ENCODE data around the gene SMYD3. TPM values are rescaled to one million over a fixed set of nuclear protein-coding genes. Genes with fewer than 3 reads are reported as not detected.

SMYD3 gene
- total RNA-seq, 1 donor from 2014 or later, result 23.5 TPM

DNA sequence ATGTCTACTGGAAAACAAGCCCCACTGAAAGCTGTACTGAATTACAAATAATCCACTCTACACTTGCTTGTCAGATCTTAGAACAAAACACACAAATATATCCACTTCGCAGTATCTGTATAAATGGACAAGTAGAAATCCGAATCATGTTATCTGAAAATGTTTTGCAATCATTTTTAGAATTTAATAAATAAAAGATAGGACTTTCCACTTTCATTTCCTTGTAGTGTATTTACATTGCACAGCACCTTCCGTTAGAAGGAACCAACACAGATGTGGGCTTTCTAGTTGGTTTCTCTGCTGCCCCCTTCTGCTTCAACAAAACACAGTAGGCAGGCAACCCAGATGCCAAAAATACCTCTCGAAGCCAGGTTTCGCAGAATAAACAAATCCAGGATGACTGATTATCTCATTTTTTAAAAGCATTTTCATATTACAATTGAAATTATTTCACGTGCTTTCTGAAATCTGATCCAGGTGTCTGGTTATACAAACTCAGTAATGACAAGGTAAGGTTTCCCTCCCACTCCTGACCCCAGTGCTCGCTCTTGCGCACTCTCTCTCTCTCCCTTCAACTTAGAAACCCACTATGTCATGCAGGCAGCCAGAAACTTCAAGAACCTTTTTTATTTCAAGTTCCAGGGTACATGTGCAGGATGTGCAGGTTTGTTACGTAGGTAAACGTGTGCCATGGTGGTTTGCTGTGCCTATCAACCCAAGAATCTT, 389.9 kb downstream of the SMYD3 start:
- Histone ChIP-seq H3K9ac (ENCODE audit: low read depth in 1 of 3, low read length in 3 of 3) (no peak overlapping the region), H3K9me3 (ENCODE audit: control insufficient read depth in 3 of 3, low read length in 3 of 3) (no peaks in the 10 kb centered on the region), H3K4me3 (ENCODE audit: low read length in 3 of 3) (no peak overlapping the region), H3K4me1 (ENCODE audit: control insufficient read depth in 3 of 3, insufficient read depth in 3 of 3, low read length in 3 of 3) (no peaks in the 10 kb centered on the region), H3K27ac (ENCODE audit: low read depth, low read length) (no peak overlapping the region), H3K36me3 (ENCODE audit: control insufficient read depth in 3 of 3, insufficient read depth in 3 of 3, low read length in 3 of 3) (no peaks in the 10 kb centered on the region), H3K27me3 (ENCODE audit: control insufficient read depth in 3 of 3, insufficient read depth in 3 of 3, low read length in 3 of 3) (no peaks in the 10 kb centered on the region)

DNA sequence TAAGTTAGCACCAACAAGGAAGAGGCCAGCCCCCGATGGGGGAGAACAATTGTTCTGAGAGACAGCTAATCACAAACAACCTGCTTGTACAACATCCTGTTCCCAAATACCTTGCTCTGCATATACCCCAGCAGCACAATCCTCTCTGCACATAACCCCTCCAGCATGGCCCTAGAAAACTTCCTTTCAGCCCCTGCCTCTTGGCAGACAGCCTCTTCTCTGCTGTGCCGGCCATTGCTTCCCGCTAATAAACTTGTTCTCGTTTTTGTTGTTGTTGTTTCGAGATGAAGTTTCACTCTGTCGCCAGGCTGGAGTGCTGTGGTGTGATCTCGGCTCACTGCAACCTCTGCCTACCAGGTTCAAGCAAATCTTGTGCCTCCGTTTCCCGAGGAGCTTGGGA, 392.7 kb downstream of the SMYD3 start:
- Histone ChIP-seq H3K4me3 (ENCODE audit: low read length in 3 of 3) (no peak overlapping the region), H3K27me3 (ENCODE audit: control insufficient read depth in 3 of 3, insufficient read depth in 3 of 3, low read length in 3 of 3) (no peaks in the 10 kb centered on the region), H3K36me3 (ENCODE audit: control insufficient read depth in 3 of 3, insufficient read depth in 3 of 3, low read length in 3 of 3) (no peaks in the 10 kb centered on the region), H3K4me1 (ENCODE audit: control insufficient read depth in 3 of 3, insufficient read depth in 3 of 3, low read length in 3 of 3) (no peaks in the 10 kb centered on the region), H3K27ac (ENCODE audit: low read depth, low read length) (no peak overlapping the region), H3K9me3 (ENCODE audit: control insufficient read depth in 3 of 3, low read length in 3 of 3) (no peaks in the 10 kb centered on the region), H3K9ac (ENCODE audit: low read depth in 1 of 3, low read length in 3 of 3) (no peak overlapping the region)

DNA sequence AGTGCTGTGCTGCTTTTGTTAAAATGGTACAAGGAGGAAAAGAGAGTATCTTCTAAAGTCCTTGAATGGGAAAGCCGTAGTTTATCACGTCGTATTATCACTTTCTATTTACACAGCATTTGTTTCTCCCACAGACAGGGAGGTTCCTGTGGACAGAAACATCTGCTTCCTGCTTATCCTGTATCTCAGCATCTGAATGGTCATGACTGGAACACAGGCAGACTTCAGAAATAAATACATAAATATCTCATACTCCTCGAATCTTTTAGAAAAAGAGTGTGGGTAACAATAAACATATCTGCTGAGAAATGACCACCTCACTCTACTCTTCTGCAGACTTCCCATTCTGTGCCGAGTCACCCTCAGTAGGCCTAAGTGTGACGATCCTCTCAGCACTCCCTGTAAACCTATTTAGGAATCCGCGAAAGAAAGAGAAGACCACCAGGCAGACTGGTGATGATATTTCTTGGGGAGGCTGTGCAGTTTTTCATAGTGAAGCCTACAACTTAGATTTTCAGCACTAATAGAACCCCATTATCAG, 393.5 kb downstream of the SMYD3 start:
- Histone ChIP-seq H3K9me3 (ENCODE audit: control insufficient read depth in 3 of 3, low read length in 3 of 3) (no peaks in the 10 kb centered on the region), H3K4me1 (ENCODE audit: control insufficient read depth in 3 of 3, insufficient read depth in 3 of 3, low read length in 3 of 3) (no peaks in the 10 kb centered on the region), H3K36me3 (ENCODE audit: control insufficient read depth in 3 of 3, insufficient read depth in 3 of 3, low read length in 3 of 3) (no peaks in the 10 kb centered on the region), H3K9ac (ENCODE audit: low read depth in 1 of 3, low read length in 3 of 3) (no peak overlapping the region), H3K27me3 (ENCODE audit: control insufficient read depth in 3 of 3, insufficient read depth in 3 of 3, low read length in 3 of 3) (no peaks in the 10 kb centered on the region), H3K4me3 (ENCODE audit: low read length in 3 of 3) (no peak overlapping the region), H3K27ac (ENCODE audit: low read depth, low read length) (no peak overlapping the region)

DNA sequence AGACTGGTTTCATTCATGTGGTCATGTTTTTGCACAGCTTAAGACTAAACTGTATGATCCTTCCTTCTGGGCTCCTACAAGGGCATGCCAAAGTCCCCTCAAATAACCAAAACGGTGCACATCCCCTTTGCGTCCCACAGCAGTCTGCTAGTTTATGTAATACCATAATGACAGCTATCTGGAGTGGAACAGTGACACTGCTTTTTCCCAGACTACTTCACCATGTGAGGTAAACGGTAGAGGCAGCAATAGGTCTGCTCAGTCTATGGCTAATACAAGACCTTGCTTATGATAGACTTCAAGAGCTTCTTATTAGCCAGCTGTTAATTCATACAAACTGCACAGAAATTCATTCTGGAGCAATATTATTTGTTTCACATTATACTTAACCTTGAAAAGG, 395.5 kb downstream of the SMYD3 start:
- no peaks in the 10 kb centered on the region for H3K9me3 ChIP-seq (ENCODE audit: control insufficient read depth in 3 of 3, low read length in 3 of 3)

GRCh38 chr1:246110343-246111219, 396.5 kb downstream of the SMYD3 start:
- Histone ChIP-seq H3K4me1 (ENCODE audit: control insufficient read depth in 3 of 3, insufficient read depth in 3 of 3, low read length in 3 of 3) (no peaks in the 10 kb centered on the region), H3K36me3 (ENCODE audit: control insufficient read depth in 3 of 3, insufficient read depth in 3 of 3, low read length in 3 of 3) (no peaks in the 10 kb centered on the region), H3K27ac (ENCODE audit: low read depth, low read length) (no peak overlapping the region)

More for the DNA sequence above, 395.5 kb downstream of the SMYD3 start:
- no peaks in the 10 kb centered on the region for H3K36me3 ChIP-seq (ENCODE audit: control insufficient read depth in 3 of 3, insufficient read depth in 3 of 3, low read length in 3 of 3)
- no peak overlapping the region for H3K4me3 ChIP-seq (ENCODE audit: low read length in 3 of 3)
- no peak overlapping the region for H3K27ac ChIP-seq (ENCODE audit: low read depth, low read length)
- no peak overlapping the region for H3K9ac ChIP-seq (ENCODE audit: low read depth in 1 of 3, low read length in 3 of 3)
- H3K27me3 ChIP-seq (ENCODE audit: control insufficient read depth in 3 of 3, insufficient read depth in 3 of 3, low read length in 3 of 3), result no peaks in the 10 kb centered on the region
- no peaks in the 10 kb centered on the region for H3K4me1 ChIP-seq (ENCODE audit: control insufficient read depth in 3 of 3, insufficient read depth in 3 of 3, low read length in 3 of 3)

GRCh38 chr1:246108278-246108925, 398.7 kb downstream of the SMYD3 start:
- H3K4me1 ChIP-seq (ENCODE audit: control insufficient read depth in 3 of 3, insufficient read depth in 3 of 3, low read length in 3 of 3), result no peaks in the 10 kb centered on the region
- H3K4me3 ChIP-seq (ENCODE audit: low read length in 3 of 3), result no peak overlapping the region
- no peak overlapping the region for H3K9ac ChIP-seq (ENCODE audit: low read depth in 1 of 3, low read length in 3 of 3)
- H3K9me3 ChIP-seq (ENCODE audit: control insufficient read depth in 3 of 3, low read length in 3 of 3), result no peaks in the 10 kb centered on the region
- no peak overlapping the region for H3K27ac ChIP-seq (ENCODE audit: low read depth, low read length)
- no peaks in the 10 kb centered on the region for H3K36me3 ChIP-seq (ENCODE audit: control insufficient read depth in 3 of 3, insufficient read depth in 3 of 3, low read length in 3 of 3)
- no peaks in the 10 kb centered on the region for H3K27me3 ChIP-seq (ENCODE audit: control insufficient read depth in 3 of 3, insufficient read depth in 3 of 3, low read length in 3 of 3)

More at GRCh38 chr1:246110343-246111219, 396.5 kb downstream of the SMYD3 start:
- no peaks in the 10 kb centered on the region for H3K9me3 ChIP-seq (ENCODE audit: control insufficient read depth in 3 of 3, low read length in 3 of 3)
- H3K4me3 ChIP-seq (ENCODE audit: low read length in 3 of 3), result no peak overlapping the region
- no peak overlapping the region for H3K9ac ChIP-seq (ENCODE audit: low read depth in 1 of 3, low read length in 3 of 3)
- H3K27me3 ChIP-seq (ENCODE audit: control insufficient read depth in 3 of 3, insufficient read depth in 3 of 3, low read length in 3 of 3), result no peaks in the 10 kb centered on the region

DNA sequence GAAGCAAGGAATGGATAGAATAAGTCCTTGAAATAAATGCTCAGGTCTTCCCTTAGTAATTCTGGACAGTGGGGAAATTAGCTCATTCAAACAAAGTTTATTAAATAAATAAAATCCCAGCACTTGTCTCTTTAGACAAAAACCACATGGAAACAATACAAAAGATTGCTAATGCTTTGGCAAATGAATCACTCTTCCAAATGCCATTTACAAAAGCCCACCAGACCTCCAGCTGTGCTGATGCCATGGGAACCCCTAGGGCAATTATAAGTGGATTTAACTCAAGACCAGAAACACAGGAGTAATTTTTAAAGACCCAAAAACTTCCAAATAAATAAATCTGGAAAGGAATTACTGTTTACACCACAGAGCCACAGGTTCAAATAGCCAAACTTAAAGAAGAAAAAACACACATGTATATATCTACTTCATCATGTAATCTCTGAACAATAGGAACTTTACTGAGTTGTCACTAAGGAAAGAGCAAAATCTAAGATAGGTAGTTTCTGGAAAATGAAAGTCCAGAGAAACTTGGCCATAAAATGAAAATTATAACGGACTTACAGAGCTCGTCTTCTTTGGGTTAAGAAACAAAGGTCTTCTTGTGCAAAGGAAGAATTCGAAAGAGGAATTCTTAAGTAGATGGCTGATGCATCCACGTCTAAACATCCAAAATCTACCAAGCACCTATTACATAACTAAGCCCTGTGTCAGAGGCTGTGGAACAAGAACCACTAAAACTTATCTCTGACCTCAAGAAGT, 399.4 kb downstream of the SMYD3 start:
- Histone ChIP-seq H3K9me3 (ENCODE audit: control insufficient read depth in 3 of 3, low read length in 3 of 3) (no peaks in the 10 kb centered on the region), H3K9ac (ENCODE audit: low read depth in 1 of 3, low read length in 3 of 3) (no peak overlapping the region), H3K27me3 (ENCODE audit: control insufficient read depth in 3 of 3, insufficient read depth in 3 of 3, low read length in 3 of 3) (no peaks in the 10 kb centered on the region), H3K36me3 (ENCODE audit: control insufficient read depth in 3 of 3, insufficient read depth in 3 of 3, low read length in 3 of 3) (no peaks in the 10 kb centered on the region), H3K4me3 (ENCODE audit: low read length in 3 of 3) (no peak overlapping the region), H3K4me1 (ENCODE audit: control insufficient read depth in 3 of 3, insufficient read depth in 3 of 3, low read length in 3 of 3) (no peaks in the 10 kb centered on the region), H3K27ac (ENCODE audit: low read depth, low read length) (no peak overlapping the region)

DNA sequence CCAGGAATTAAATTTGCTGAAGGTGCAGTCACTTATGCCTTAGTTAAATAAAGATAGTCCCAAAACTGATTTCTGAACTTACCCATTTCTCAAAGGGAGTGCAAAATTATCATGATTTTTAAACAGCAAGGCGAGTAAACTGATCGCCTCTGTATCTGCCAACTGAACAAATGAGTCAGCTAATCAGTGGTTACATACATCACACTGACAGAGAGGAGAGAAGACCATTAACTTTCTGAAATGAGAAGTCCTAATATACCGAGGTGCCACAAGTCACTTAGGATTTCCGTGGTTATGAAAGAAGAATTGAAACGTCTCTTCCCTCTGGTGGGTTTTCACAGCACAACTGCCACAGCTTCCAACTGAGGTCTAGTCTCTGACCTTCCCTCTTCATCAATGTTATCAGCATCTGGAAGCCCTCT, 400.7 kb downstream of the SMYD3 start:
- Histone ChIP-seq H3K9me3 (ENCODE audit: control insufficient read depth in 3 of 3, low read length in 3 of 3) (no peaks in the 10 kb centered on the region), H3K36me3 (ENCODE audit: control insufficient read depth in 3 of 3, insufficient read depth in 3 of 3, low read length in 3 of 3) (no peaks in the 10 kb centered on the region), H3K4me1 (ENCODE audit: control insufficient read depth in 3 of 3, insufficient read depth in 3 of 3, low read length in 3 of 3) (no peaks in the 10 kb centered on the region), H3K27ac (ENCODE audit: low read depth, low read length) (no peak overlapping the region), H3K4me3 (ENCODE audit: low read length in 3 of 3) (no peak overlapping the region), H3K9ac (ENCODE audit: low read depth in 1 of 3, low read length in 3 of 3) (no peak overlapping the region), H3K27me3 (ENCODE audit: control insufficient read depth in 3 of 3, insufficient read depth in 3 of 3, low read length in 3 of 3) (no peaks in the 10 kb centered on the region)

- Histone ChIP-seq H3K9ac (ENCODE audit: low read depth in 1 of 3, low read length in 3 of 3) (no peak overlapping the region), H3K9me3 (ENCODE audit: control insufficient read depth in 3 of 3, low read length in 3 of 3) (no peaks in the 10 kb centered on the region), H3K36me3 (ENCODE audit: control insufficient read depth in 3 of 3, insufficient read depth in 3 of 3, low read length in 3 of 3) (no peaks in the 10 kb centered on the region), H3K4me3 (ENCODE audit: low read length in 3 of 3) (no peak overlapping the region), H3K27ac (ENCODE audit: low read depth, low read length) (no peak overlapping the region), H3K4me1 (ENCODE audit: control insufficient read depth in 3 of 3, insufficient read depth in 3 of 3, low read length in 3 of 3) (no peaks in the 10 kb centered on the region), H3K27me3 (ENCODE audit: control insufficient read depth in 3 of 3, insufficient read depth in 3 of 3, low read length in 3 of 3) (no peaks in the 10 kb centered on the region)
Observed at GRCh38 chr1:246104927-246105326, 402.2 kb downstream of the SMYD3 start.

Data from skeletal muscle tissue (tissue), 4 donors.